AG04449 (cell line): ENCODE measurements around the gene PRKD1.

Experiments
- CTCF ChIA-PET: fragments of 350-600 bp; formaldehyde crosslinking; extraction: SDS; loops from one replicate; lab custom pipeline; 2021; ENCODE audit warnings: antibody characterized with exemption; lab: Yijun Ruan, JAX
- POLR2A ChIA-PET: fragments of 400-600, 350-600 bp; formaldehyde crosslinking; extraction: SDS; loops from one replicate; lab custom pipeline; 2020; ENCODE audit warnings: antibody characterized with exemption, inconsistent platforms; lab: Yijun Ruan, JAX
- DNase-seq: peaks from one replicate; pipeline ENCODE4 v3.0.0-alpha.2; 2010; ENCODE audit warnings: low read depth, low spot score
- H3K4me3 ChIP-seq: 2 replicates; pipeline ENCODE4 v1.5.1; 2011; ENCODE audit warnings: low read depth, mild to moderate bottlenecking, control low read depth, low read length
- CTCF ChIP-seq: IDR thresholded peaks from one replicate; pipeline ENCODE4 v1.5.1; 2011; ENCODE audit warnings: mild to moderate bottlenecking, moderate library complexity, low read length, control low read depth, inconsistent platforms; ENCODE audit not compliant: insufficient read depth; ENCODE audit errors: missing control alignments

The PRKD1 gene

GRCh38 chr14:29654901-29655550, 272.6 kb downstream of the PRKD1 start:
- ChIA-PET POLR2A (no interaction called here), CTCF (interaction anchor here (0.6 kb wide), 1 partner anchor 16 kb away, joined by 3 read pairs; no protein-coding TSS in a partner anchor)
- H3K4me3 ChIP-seq: no peak overlapping the region
- TF ChIP-seq CTCF: no peak
- DNase-seq: no peak

GRCh38 chr14:29653303-29653702, 274.3 kb downstream of the PRKD1 start:
- no peak for DNase-seq
- H3K4me3 ChIP-seq: no peak overlapping the region
- no peak for TF ChIP-seq CTCF
- ChIA-PET POLR2A (no interaction called here), CTCF (no interaction called here)

- ChIA-PET POLR2A (no interaction called here), CTCF (no interaction called here)
- H3K4me3 ChIP-seq: no peak overlapping the region
- no peak for DNase-seq
- TF ChIP-seq CTCF: no peak
Measured at GRCh38 chr14:29652571-29652970, 275.1 kb downstream of the PRKD1 start.

- H3K4me3 ChIP-seq: no peak overlapping the region
- DNase-seq: no peak
- POLR2A ChIA-PET: no interaction called here
- TF ChIP-seq CTCF: no peak
- CTCF ChIA-PET: no interaction called here
Measured at GRCh38 chr14:29650554-29651269, 276.9 kb downstream of the PRKD1 start.

- TF ChIP-seq CTCF: no peak
- POLR2A ChIA-PET: no interaction called here
Measured at GRCh38 chr14:29649170-29649569, 278.5 kb downstream of the PRKD1 start.

GRCh38 chr14:29648045-29648444, 279.6 kb downstream of the PRKD1 start:
- no peak for TF ChIP-seq CTCF
- POLR2A ChIA-PET: no interaction called here
- no peak for DNase-seq
- no peak overlapping the region for H3K4me3 ChIP-seq
- CTCF ChIA-PET: no interaction called here

More at GRCh38 chr14:29649170-29649569, 278.5 kb downstream of the PRKD1 start:
- H3K4me3 ChIP-seq: no peak overlapping the region
- CTCF ChIA-PET: no interaction called here
- DNase-seq: no peak
